ENCODE results near the gene ACMSD.
"Not testable (repeated sequence)": the region's sequence is repeated elsewhere in the genome, so short reads cannot be mapped to it uniquely, and the experiment has no call there.

The ACMSD gene

GRCh38 chr2:134852518-134852917, 14.1 kb downstream of the ACMSD start:
- DNase-seq (ENCODE audit: low read depth): no peak

GRCh38 chr2:134855709-134856108, 17.3 kb downstream of the ACMSD start:
- DNase-seq (ENCODE audit: low read depth): no peak

- DNase-seq (ENCODE audit: low read depth): no peak
Observed at GRCh38 chr2:134858245-134858644, 19.8 kb downstream of the ACMSD start.

GRCh38 chr2:134861173-134861572, 22.8 kb downstream of the ACMSD start:
- no peak for DNase-seq (ENCODE audit: low read depth)

GRCh38 chr2:134862069-134862468, 23.7 kb downstream of the ACMSD start:
- DNase-seq (ENCODE audit: low read depth): no peak

GRCh38 chr2:134862674-134863073, 24.3 kb downstream of the ACMSD start:
- DNase-seq (ENCODE audit: low read depth): no peak

GRCh38 chr2:134863446-134863845, 25.0 kb downstream of the ACMSD start:
- DNase-seq (ENCODE audit: low read depth): no peak

GRCh38 chr2:134865067-134865787, 26.8 kb downstream of the ACMSD start:
- no peak for DNase-seq (ENCODE audit: low read depth)

- DNase-seq (ENCODE audit: low read depth): no peak
Observed at GRCh38 chr2:134866498-134867099, 28.2 kb downstream of the ACMSD start.

GRCh38 chr2:134869946-134870736, 31.7 kb downstream of the ACMSD start:
- DNase-seq (ENCODE audit: low read depth): no peak

GRCh38 chr2:134873152-134873551, 34.7 kb downstream of the ACMSD start:
- DNase-seq (ENCODE audit: low read depth): no peak

- DNase-seq (ENCODE audit: low read depth): no peak
Observed at GRCh38 chr2:134875309-134875708, 36.9 kb downstream of the ACMSD start.

GRCh38 chr2:134882773-134883172, 44.4 kb downstream of the ACMSD start:
- DNase-seq (ENCODE audit: low read depth): no peak

GRCh38 chr2:134883552-134884293, 45.3 kb downstream of the ACMSD start:
- DNase-seq (ENCODE audit: low read depth): no peak

GRCh38 chr2:134884435-134884834, 46.0 kb downstream of the ACMSD start:
- no peak for DNase-seq (ENCODE audit: low read depth)

GRCh38 chr2:134892282-134893035, 54.0 kb downstream of the ACMSD start:
- DNase-seq (ENCODE audit: low read depth): no peak

- no peak for DNase-seq (ENCODE audit: low read depth)
Observed at GRCh38 chr2:134897932-134898331, 59.5 kb downstream of the ACMSD start.

GRCh38 chr2:134899204-134899603, 60.8 kb downstream of the ACMSD start:
- no peak for DNase-seq (ENCODE audit: low read depth)

GRCh38 chr2:134900151-134900550, 61.7 kb downstream of the ACMSD start:
- no peak for DNase-seq (ENCODE audit: low read depth)

GRCh38 chr2:134903701-134904100, 65.3 kb downstream of the ACMSD start:
- DNase-seq (ENCODE audit: low read depth): not testable (repeated sequence)

- DNase-seq (ENCODE audit: low read depth): no peak
Observed at GRCh38 chr2:134905168-134905567, 66.8 kb downstream of the ACMSD start.

- no peak for DNase-seq (ENCODE audit: low read depth)
Observed at GRCh38 chr2:134906726-134907125, 68.3 kb downstream of the ACMSD start.
